Trophoblast cell (in vitro differentiated cells and primary cell): ENCODE data around the gene C3orf62.
A peak's percentile ranks its signal among the peaks of the same experiment; 100 is the strongest.

Experiments used
- DNase-seq, 2 donors: peaks; one replicate each; pipeline ENCODE4 v3.0.0-alpha.2; 2016
- H2AFZ ChIP-seq: 2 replicates; pipeline ENCODE4 v1.6.1; 2013; ENCODE audit warnings: low read length, moderate library complexity, mild to moderate bottlenecking; ENCODE audit not compliant: insufficient read depth, poor library complexity
- H2AK5ac ChIP-seq: 2 replicates; pipeline ENCODE4 v1.6.1; 2013; ENCODE audit warnings: mild to moderate bottlenecking, low read length
- H2BK120ac ChIP-seq: 2 replicates; pipeline ENCODE4 v1.6.1; 2013; ENCODE audit warnings: low read length, mild to moderate bottlenecking, moderate library complexity; ENCODE audit not compliant: insufficient read depth, poor library complexity
- H2BK12ac ChIP-seq: 2 replicates; pipeline ENCODE4 v1.6.1; 2013; ENCODE audit warnings: mild to moderate bottlenecking, low read length, moderate library complexity
- H2BK5ac ChIP-seq: 2 replicates; pipeline ENCODE4 v1.6.1; 2013; ENCODE audit warnings: low read length, low read depth, moderate library complexity, mild to moderate bottlenecking; ENCODE audit not compliant: poor library complexity
- H3K14ac ChIP-seq: 2 replicates; pipeline ENCODE4 v1.6.1; 2013; ENCODE audit warnings: mild to moderate bottlenecking, low read length
- H3K18ac ChIP-seq: 2 replicates; pipeline ENCODE4 v1.6.1; 2013; ENCODE audit warnings: mild to moderate bottlenecking, low read length
- H3K23ac ChIP-seq: 2 replicates; pipeline ENCODE4 v1.6.1; 2013; ENCODE audit warnings: low read length
- H3K27ac ChIP-seq: 2 replicates; pipeline ENCODE4 v1.5.1; 2013; ENCODE audit warnings: low read depth, mild to moderate bottlenecking, inconsistent platforms, low read length, moderate library complexity
- H3K27me3 ChIP-seq: 2 replicates; pipeline ENCODE4 v1.6.1; 2013; ENCODE audit warnings: inconsistent platforms, mild to moderate bottlenecking, low read length, moderate library complexity; ENCODE audit not compliant: insufficient read depth
- H3K36me3 ChIP-seq, 2 experiments: 1 replicate in 1 of 2; 2 replicates in 1 of 2; pipeline ENCODE4 v1.6.1; 2013; ENCODE audit warnings: low read length in 2 of 2, mild to moderate bottlenecking in 2 of 2, moderate library complexity in 1 of 2; ENCODE audit not compliant: insufficient read depth in 2 of 2, control insufficient read depth in 1 of 2
- H3K4ac ChIP-seq: 2 replicates; pipeline ENCODE4 v1.6.1; 2013; ENCODE audit warnings: low read depth, mild to moderate bottlenecking, low read length, moderate library complexity
- H3K4me1 ChIP-seq, 2 experiments: 1 replicate in 1 of 2; 2 replicates in 1 of 2; pipeline ENCODE4 v1.6.1; 2013; ENCODE audit warnings: low read length in 2 of 2, mild to moderate bottlenecking in 2 of 2, moderate library complexity in 1 of 2; ENCODE audit not compliant: insufficient read depth in 2 of 2, control insufficient read depth in 1 of 2
- H3K4me2 ChIP-seq: 2 replicates; pipeline ENCODE4 v1.6.1; 2013; ENCODE audit warnings: inconsistent platforms, mild to moderate bottlenecking, low read length, moderate library complexity
- H3K4me3 ChIP-seq: 2 replicates; pipeline ENCODE4 v1.5.1; 2013; ENCODE audit warnings: mild to moderate bottlenecking, low read depth, low read length, inconsistent platforms
- H3K79me1 ChIP-seq: one replicate; pipeline ENCODE4 v1.6.1; 2013; ENCODE audit warnings: low read length
- H3K79me2 ChIP-seq: 2 replicates; pipeline ENCODE4 v1.6.1; 2013; ENCODE audit warnings: low read length, mild to moderate bottlenecking; ENCODE audit not compliant: control insufficient read depth, insufficient read depth, poor library complexity
- H3K9ac ChIP-seq: 2 replicates; pipeline ENCODE4 v1.6.1; 2013; ENCODE audit warnings: mild to moderate bottlenecking, low read length
- H3K9me3 ChIP-seq: 2 replicates; pipeline ENCODE4 v1.6.1; 2013; ENCODE audit warnings: low read depth, mild to moderate bottlenecking, control low read depth, inconsistent platforms, low read length; ENCODE audit not compliant: insufficient read depth
- H4K12ac ChIP-seq: 2 replicates; pipeline ENCODE4 v1.6.1; 2013; ENCODE audit warnings: low read depth, mild to moderate bottlenecking, low read length, moderate library complexity
- H4K8ac ChIP-seq: 2 replicates; pipeline ENCODE4 v1.6.1; 2013; ENCODE audit warnings: low read depth, mild to moderate bottlenecking, low read length, moderate library complexity
- H4K91ac ChIP-seq: one replicate; pipeline ENCODE4 v1.6.1; 2013; ENCODE audit warnings: low read depth, mild to moderate bottlenecking, low read length, moderate library complexity
- WGBS: extraction: QIAGEN DNeasy Blood & Tissue Kit; methylation state at CpG from one replicate; pipeline ENCODE4 v1.1.7; 2013; ENCODE audit warnings: missing lambda C conversion rate; ENCODE audit not compliant: insufficient read length, insufficient coverage; ENCODE audit errors: extremely low coverage; 5-methylcytosine and 5-hydroxymethylcytosine counted together

Gene C3orf62

DNA sequence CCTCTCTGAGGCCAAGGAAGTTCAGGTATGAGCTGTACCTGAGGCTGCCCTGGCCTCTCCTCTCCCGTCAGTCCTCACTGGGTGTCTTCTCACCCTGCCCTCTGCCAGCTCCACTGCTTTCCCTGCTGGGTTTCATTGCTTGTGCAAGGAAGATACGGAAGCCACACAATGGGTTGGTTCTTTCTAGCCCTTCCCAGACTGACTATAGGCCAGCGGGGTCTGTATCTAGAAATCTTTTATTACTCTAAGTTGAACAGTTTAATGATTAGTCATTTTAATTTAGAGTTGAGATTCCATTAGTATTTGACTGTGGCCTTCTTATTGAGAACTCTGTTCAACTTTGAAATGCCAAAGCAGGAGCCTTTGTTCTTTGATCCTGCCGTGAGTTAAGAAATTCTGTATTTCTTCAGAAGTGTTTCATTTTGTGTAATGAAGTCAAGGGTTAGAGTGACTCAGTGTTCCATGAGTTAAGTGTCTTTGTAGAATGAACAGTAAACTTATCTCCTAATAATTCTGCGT is 16.2 kb downstream of the C3orf62 start:
- no peak overlapping the region for H4K12ac ChIP-seq
- H2BK12ac ChIP-seq: peak overlapping the region; percentile 91
- no peak overlapping the region for H2AFZ ChIP-seq
- H3K27ac ChIP-seq: no peak overlapping the region
- H3K9ac ChIP-seq: no peak overlapping the region
- H3K9me3 ChIP-seq: no peaks in the 10 kb centered on the region
- no CpG with 5 or more reads among the region's 5 CpGs for whole genome bisulfite sequencing
- peaks cover 7% of the 10 kb centered on the region in 2 experiments for H3K4me1 ChIP-seq
- H4K8ac ChIP-seq: no peak overlapping the region
- H2BK5ac ChIP-seq: no peak overlapping the region
- peak overlapping the region; percentile 83 for H2AK5ac ChIP-seq
- H3K36me3 ChIP-seq: no peaks in the 10 kb centered on the region
- H4K91ac ChIP-seq: peak overlapping the region; percentile 41
- no peak overlapping the region for H2BK120ac ChIP-seq
- no peaks in the 10 kb centered on the region for H3K27me3 ChIP-seq
- no peak overlapping the region for H3K18ac ChIP-seq
- peak overlapping the region; percentile 34 for H3K14ac ChIP-seq
- peaks cover 1% of the 10 kb centered on the region for H3K79me2 ChIP-seq
- H3K23ac ChIP-seq: no peak overlapping the region
- no peak overlapping the region for H3K4me2 ChIP-seq
- no peak overlapping the region for H3K4me3 ChIP-seq
- H3K4ac ChIP-seq: no peak overlapping the region
- H3K79me1 ChIP-seq: peaks cover 2% of the 10 kb centered on the region
- peak in 1 of 2 donors; percentile 53 for DNase-seq

DNA sequence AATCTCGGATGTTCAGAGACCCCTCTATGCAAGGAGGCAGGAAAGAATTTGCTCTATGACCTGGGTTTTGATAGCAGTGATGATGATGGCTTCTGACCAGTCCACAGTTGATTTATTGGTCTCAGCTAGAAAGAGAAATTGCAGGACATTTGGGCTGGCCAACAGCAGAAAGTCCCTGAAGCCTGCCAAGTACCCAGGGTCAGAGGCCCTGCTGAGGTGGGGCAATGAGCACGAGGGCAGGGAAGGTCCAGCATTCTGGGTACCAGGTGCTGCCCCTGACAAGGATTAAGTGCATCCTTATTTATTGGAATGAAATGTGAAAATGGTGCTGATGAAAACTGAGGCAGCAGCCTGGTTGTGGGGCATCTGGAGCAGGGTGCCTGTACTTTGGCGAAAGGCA is 19.8 kb downstream of the C3orf62 start:
- H3K23ac ChIP-seq: no peak overlapping the region
- H3K79me1 ChIP-seq: peaks cover 4% of the 10 kb centered on the region
- no peak overlapping the region for H3K4me2 ChIP-seq
- no peak overlapping the region for H3K18ac ChIP-seq
- no peak overlapping the region for H2BK120ac ChIP-seq
- H3K4me3 ChIP-seq: no peak overlapping the region
- no peak overlapping the region for H2AFZ ChIP-seq
- no peak overlapping the region for H4K8ac ChIP-seq
- no peak overlapping the region for H4K12ac ChIP-seq
- no peaks in the 10 kb centered on the region for H3K9me3 ChIP-seq
- H2BK5ac ChIP-seq: no peak overlapping the region
- H3K4ac ChIP-seq: no peak overlapping the region
- H3K27ac ChIP-seq: no peak overlapping the region
- whole genome bisulfite sequencing: no CpG with 5 or more reads among the region's 3 CpGs
- DNase-seq: no peak
- H3K36me3 ChIP-seq: no peaks in the 10 kb centered on the region
- peaks cover 1% of the 10 kb centered on the region for H3K79me2 ChIP-seq
- no peak overlapping the region for H2BK12ac ChIP-seq
- no peak overlapping the region for H4K91ac ChIP-seq
- no peaks in the 10 kb centered on the region for H3K27me3 ChIP-seq
- no peak overlapping the region for H3K9ac ChIP-seq
- H3K4me1 ChIP-seq: peaks cover 9 to 11% of the 10 kb centered on the region in 2 experiments
- no peak overlapping the region for H2AK5ac ChIP-seq
- H3K14ac ChIP-seq: no peak overlapping the region

DNA sequence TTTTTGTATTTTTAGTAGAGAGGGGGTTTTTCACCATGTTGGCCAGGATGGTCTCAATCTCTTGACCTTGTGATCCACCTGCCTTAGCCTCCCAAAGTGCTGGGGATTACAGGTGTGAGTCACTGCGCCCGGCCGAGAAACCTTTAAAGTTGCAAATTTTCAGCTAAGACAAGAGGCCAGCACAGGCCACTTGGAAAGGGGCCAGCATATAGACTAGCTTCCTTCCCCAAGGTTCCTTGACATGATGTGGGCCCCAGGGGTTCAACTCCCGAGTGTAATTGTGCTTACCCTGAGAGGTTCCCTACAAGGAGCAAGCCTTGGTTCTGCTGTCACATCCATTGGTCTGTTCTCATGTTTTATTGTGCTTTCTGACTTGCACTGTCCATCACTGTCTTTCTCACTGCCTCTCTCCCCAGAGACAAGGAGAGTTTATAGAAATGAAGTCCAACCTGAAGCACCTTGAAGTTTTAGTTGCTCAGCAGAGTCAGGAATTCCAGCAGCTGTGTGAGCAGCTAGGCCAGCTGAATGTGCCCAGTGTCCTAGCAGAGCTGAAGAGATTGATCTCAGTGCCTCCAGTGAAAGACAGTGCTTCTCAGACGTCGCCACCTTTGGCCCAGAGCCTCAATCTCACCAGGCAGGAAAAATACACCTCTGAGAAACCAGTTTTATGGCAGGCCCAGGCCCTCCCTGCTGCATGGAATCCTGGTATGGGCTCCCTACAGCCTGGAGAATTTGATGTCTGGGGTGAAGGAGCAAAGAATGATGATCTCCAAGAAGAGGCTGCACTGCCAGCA is 21.1 kb downstream of the C3orf62 start:
- Histone ChIP-seq H4K12ac (no peak overlapping the region), H3K79me1 (peaks cover 4% of the 10 kb centered on the region), H3K23ac (no peak overlapping the region), H2AK5ac (no peak overlapping the region), H3K9me3 (no peaks in the 10 kb centered on the region), H3K14ac (peak overlapping the region; percentile 50), H4K91ac (peak overlapping the region; percentile 55), H3K4me1 (peaks cover 9 to 11% of the 10 kb centered on the region in 2 experiments), H3K4ac (no peak overlapping the region), H3K18ac (no peak overlapping the region), H2AFZ (no peak overlapping the region), H4K8ac (peak overlapping the region; percentile 37), H3K27ac (peak overlapping the region; percentile 50), H3K4me2 (no peak overlapping the region), H3K27me3 (no peaks in the 10 kb centered on the region), H3K36me3 (no peaks in the 10 kb centered on the region), H3K79me2 (peaks cover 1% of the 10 kb centered on the region), H3K9ac (no peak overlapping the region), H3K4me3 (no peak overlapping the region), H2BK5ac (peak overlapping the region; percentile 47), H2BK12ac (peak overlapping the region; percentile 1), H2BK120ac (peak overlapping the region; percentile 25)
- peak in 1 of 2 donors; percentile 14 for DNase-seq
- WGBS: no CpG with 5 or more reads among the region's 6 CpGs

DNA sequence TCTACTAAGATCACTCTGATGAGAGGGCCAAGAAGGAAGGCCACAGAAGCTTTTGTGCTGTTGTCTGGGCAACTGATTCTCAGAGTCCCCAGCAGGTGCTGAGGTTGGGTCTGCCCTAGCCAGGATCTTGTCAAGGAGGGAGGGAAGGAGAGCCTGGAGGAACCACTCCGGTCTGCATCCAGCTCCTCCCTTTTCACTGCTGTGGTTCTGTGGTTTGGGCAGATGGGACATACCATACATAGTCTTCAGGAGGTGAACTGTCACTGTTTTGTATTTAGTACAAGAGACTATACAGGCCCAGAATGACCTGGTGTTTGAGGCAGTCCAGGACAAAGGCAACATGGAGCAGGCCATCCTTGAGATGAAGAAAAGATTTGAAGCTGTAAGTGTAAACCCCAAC is 21.9 kb downstream of the C3orf62 start:
- Histone ChIP-seq H3K4ac (no peak overlapping the region), H2BK5ac (no peak overlapping the region), H2BK120ac (no peak overlapping the region), H4K91ac (no peak overlapping the region), H2BK12ac (no peak overlapping the region), H4K8ac (no peak overlapping the region), H3K4me2 (no peak overlapping the region), H3K27ac (no peak overlapping the region), H3K79me2 (no peaks in the 10 kb centered on the region), H3K14ac (no peak overlapping the region), H3K9ac (no peak overlapping the region), H2AK5ac (no peak overlapping the region), H2AFZ (no peak overlapping the region), H3K79me1 (peaks cover 4% of the 10 kb centered on the region), H3K4me1 (peaks cover 9 to 11% of the 10 kb centered on the region in 2 experiments), H3K18ac (no peak overlapping the region), H3K23ac (no peak overlapping the region), H3K27me3 (no peaks in the 10 kb centered on the region), H4K12ac (no peak overlapping the region), H3K9me3 (no peaks in the 10 kb centered on the region), H3K36me3 (no peaks in the 10 kb centered on the region), H3K4me3 (no peak overlapping the region)
- WGBS: no CpG with 5 or more reads among the region's 1 CpG
- peak in 1 of 2 donors; percentile 28 for DNase-seq
